COLO668 (cell line): Measurements from ENCODE around the gene PRKAA1.
"Not testable (repeated sequence)": the region's sequence is repeated elsewhere in the genome, so short reads cannot be mapped to it uniquely, and the experiment has no call there.

Source experiments
- DNase-seq: peaks from one replicate; lab custom pipeline; 2025; ENCODE audit not compliant: unreplicated experiment; lab: John Stamatoyannopoulos, UW

The PRKAA1 gene

DNA sequence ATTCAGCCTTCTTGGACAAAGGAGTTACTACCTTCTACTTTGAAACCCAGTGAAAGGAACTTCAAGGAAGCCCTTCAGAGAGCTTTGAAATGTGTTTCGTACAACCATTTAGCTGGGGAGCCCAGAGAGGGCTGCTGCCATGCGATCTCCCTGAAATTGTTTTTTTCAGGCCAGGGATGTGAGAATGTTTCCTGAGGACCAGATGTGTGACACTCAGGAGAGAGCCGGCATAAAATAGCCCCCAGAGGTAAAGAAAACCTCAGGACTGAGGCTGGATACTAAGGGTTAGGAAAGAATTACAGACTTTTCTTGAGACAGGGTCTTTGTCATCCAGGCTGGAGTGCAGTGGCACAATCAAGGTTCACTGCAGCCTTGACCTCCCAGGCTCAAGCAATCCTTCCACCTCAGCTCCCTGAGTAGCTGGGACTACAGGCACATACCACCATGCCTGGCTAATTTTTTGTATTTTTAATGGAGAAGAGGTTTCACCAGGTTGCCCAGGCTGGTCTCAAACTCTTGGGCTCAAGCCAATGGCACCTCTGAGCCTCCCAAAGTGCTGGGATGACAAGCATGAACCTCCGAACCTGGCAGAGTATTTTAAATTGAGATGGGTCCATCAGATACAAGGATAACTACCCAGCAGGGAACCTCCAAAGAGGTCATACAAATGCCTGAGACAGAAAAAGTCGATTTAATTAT is 28.5 kb upstream of the PRKAA1 start:
- DNase-seq, result no peak

DNA sequence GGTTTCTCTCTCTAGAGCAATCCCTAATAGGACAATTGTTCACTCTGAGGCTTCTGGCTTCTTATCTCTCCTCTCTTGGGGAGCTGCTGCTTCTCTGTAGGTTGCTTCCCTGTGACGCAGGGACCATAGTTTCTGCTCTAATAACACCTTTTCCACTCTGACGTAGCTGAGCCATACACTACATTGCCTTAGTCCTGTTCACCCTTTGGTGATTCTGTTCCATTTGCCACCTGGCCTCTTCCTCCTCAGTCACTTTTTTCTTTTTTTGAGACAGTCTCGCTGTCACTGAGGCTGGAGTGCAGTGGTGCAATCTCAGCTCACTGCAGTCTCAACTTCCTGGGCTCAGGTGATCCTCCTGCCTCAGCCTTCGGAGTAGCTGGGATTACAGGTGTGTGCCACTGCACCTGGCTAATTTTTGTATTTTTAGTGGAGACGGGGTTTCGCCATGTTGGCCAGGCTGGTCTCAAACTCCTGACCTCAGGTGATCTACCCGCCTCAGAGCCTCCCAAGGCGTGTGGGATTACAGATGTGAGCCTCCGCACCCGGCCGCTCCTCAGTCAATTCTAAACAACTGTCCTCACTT is 27.4 kb upstream of the PRKAA1 start:
- not testable (repeated sequence) for DNase-seq

DNA sequence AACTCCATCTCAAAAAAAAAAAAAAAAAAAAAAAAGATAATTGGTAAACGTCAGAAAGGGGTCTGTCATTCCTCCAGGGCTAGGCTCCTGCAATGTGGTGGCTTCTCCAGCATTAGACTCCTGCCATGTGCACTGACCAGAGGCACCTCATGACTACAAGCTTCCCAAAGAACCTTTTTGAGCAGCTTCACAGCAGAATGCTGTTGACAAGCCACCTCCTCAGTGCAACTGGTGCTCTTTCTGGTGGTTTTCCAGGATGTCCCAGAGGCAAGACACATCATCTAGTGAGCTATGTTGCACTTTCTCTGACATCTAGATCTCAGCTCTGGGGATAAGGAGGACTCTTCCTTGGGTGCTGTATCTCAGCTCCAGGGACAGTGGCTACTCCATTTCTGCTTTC is 25.3 kb upstream of the PRKAA1 start:
- DNase-seq, result peak; percentile 7

- DNase-seq, result no peak
Observed at GRCh38 chr5:40813698-40814281, 15.6 kb upstream of the PRKAA1 start.

DNA sequence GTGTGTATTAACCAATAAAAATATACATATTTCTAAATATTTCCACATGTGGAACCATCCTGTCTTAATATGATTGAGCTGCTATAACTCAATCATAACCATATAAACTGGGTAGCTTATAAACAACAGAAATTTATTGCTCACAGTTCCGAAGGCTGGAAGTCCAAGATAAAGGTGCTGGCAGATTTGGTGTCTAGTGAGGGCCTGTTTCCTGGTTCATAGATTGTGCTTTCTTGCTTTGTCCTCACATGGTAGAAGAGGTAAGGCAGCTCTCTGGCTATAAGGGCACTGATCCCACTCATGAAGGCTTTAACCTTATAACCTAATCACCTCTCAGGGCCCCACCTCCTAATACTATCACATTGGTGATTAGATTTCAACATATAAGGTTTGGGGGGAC is 14.0 kb upstream of the PRKAA1 start:
- DNase-seq, result no peak

DNA sequence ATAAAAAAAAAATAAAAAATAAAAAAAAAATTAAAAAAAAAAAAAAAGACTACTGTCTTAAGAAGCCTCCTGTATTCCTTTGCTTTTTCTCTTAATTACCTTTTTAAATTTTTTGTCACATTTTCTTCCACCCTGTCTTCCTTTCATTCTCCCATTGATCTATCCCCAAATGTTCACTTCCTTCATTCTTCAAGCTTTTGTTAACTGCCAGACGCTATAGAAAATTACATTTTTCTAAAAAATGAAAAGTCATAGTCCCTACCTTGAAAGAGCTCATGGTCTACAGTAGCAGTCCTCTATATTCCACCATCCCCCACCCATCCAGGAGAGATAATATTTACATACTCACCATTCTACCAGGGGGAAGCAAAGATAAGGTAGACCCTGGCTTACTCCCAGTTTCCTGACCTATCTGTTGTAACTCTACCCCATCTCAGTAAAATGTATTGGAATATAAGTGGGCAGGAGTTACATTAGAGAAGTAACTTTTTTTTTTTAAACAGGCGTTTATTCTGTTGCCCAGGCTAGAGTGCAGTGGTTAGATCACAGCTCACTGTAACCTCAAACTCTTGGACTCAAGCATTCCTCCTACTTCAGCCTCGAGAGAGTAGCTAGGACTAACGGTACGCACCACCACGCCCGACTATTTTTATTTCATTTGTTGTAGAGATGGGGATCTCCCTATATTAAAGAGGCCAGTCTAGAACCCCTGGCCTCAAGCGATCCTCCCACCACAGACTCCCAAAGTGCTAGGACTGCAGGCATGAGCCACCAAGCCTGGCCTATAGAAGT is 3.8 kb upstream of the PRKAA1 start:
- no peak for DNase-seq

GRCh38 chr5:40799258-40799657 is 1.1 kb upstream of the PRKAA1 start:
- DNase-seq, result no peak

GRCh38 chr5:40798801-40799210 is 632 bp upstream of the PRKAA1 start:
- DNase-seq, result no peak

GRCh38 chr5:40797273-40798011 is 732 bp downstream of the PRKAA1 start:
- DNase-seq, result peak; percentile 84

- no peak for DNase-seq
Observed at GRCh38 chr5:40796487-40796889, 1.7 kb downstream of the PRKAA1 start.

DNA sequence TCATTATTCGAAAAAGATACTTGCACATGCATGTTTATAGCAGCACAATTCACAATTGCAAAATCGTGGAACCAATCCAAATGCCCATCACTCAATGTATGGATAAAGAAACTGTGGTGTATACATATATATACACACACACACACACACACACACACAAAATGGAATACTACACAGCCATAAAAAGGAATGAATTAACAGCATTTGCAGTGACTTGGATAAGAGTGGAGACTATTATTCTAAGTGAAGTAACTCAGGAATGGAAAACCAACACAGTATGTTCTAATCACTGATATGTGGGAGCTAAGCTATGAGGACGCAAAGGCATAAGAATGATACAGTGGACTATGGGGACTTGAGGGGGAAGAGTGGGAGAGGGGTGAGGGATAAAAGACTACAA is 3.3 kb downstream of the PRKAA1 start:
- not testable (repeated sequence) for DNase-seq

GRCh38 chr5:40794340-40794739 is 3.8 kb downstream of the PRKAA1 start:
- not testable (repeated sequence) for DNase-seq

GRCh38 chr5:40792691-40793090 is 5.5 kb downstream of the PRKAA1 start:
- not testable (repeated sequence) for DNase-seq

DNA sequence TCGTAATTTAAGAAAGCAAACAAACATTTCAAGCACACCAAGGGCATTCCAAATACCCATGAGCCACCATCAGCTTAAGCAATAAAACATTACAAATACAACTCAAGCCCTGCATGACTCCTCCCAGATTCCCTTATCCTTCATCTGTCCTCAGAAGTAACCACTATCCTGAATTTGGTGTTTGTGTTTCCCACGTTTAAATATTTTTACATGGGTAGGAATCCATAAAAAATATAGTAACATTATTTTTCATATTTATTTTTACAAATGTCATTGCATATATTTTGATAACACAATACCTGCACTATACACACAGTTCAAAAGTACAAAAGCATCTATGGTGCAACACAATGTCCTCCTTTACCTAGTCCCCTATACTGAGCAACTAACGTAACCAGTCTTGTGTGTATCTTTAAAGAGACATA is 6.4 kb downstream of the PRKAA1 start:
- no peak for DNase-seq

DNA sequence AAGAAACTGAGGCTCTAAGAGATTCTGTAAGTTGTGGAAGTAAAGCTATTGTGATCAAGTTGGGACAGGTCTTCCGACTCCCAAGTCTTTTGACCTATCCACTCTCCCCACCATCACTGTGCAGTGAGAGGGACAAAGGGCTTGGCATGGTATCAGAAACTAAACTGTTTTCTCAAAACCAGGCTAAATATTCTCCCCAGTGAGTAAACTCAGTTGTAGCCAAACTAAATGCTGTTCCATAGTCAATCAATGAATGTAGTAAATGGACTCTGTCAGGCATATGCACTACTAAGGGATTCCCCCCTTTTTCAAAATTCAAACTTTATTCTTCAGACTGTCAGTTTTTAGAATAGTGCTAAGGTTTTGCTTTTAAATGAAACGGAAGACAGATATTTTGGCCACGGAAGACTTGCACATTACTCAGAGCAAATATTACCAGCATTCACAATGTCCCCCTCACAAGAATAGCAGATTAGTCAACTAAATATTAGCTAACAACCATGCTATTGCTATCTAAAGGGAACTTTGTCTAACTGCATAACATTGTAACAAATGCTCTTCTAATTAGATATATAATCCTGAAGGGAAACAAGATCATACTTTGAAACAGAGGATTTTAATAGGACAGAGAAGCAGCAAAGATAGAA is 7.1 kb downstream of the PRKAA1 start:
- DNase-seq, result no peak

GRCh38 chr5:40788941-40789340 is 9.2 kb downstream of the PRKAA1 start:
- not testable (repeated sequence) for DNase-seq

DNA sequence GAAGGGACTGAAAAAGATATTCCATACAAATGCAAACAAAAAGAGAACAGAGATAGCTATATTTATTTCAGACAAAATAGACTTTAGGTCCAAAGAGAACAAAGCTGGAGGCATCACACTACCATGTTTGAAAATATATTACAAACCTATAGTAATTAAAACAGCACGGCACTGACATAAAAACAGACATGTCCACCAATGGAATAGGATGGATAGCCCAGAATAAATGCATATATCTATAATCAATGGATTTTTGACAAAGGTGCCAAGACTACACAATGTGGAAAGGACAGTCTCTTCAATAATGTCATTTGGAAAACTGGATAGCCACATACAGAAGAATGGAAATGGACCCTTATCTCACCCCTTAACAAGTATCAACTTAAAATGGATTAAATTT is 10.2 kb downstream of the PRKAA1 start:
- DNase-seq, result no peak

DNA sequence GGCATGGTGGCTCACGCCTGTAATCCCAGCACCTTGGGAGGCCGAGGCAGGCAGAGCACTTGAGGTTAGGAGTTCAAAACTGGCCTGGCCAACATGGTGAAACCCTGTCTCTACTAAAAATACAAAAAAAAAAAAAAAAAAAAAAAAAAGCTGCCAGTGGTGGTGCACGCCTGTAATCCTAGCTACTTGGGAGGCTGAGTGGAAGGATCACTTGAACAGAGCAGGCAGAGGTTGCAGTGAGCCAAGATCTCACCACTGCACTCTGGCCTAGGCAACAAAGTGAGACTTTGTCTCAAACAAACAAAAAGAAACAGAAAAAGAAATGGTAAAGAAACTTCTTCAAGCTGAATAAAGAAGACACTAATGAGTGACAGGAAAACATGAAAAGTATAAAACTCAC is 11.5 kb downstream of the PRKAA1 start:
- not testable (repeated sequence) for DNase-seq

DNA sequence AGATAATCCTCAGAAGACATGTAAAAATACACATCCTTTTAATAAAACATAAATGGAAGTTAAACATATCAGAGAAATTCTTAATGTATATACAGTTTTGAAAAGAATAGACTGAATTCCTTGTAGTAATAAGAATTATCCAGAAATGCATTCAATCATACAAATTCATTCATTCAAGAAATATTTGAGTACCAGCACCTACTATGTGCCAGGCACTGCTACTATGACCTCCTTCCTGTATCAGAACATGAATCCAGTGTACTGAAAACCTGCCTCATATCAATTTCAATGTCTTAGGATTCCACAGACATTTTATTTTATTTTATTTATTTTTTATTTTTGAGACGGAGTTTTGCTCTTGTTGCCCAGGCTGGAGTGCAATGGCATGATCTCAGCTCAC is 13.3 kb downstream of the PRKAA1 start:
- DNase-seq, result no peak

GRCh38 chr5:40784027-40784653 is 14.0 kb downstream of the PRKAA1 start:
- peak; percentile 9 for DNase-seq
